BJ (cell line): ENCODE data around the gene AIPL1. TPM values are rescaled to one million over a fixed set of nuclear protein-coding genes. Genes with fewer than 3 reads are reported as not detected.

Experiments used
- CTCF ChIA-PET: fragments of 350-600 bp; formaldehyde crosslinking; extraction: SDS; loops from one replicate; lab custom pipeline; 2021; ENCODE audit warnings: antibody characterized with exemption, inconsistent platforms; lab: Yijun Ruan, JAX
- POLR2A ChIA-PET: fragments of 300-600 bp; sonication (Branson Sonifier 250); formaldehyde crosslinking; extraction: SDS; loops from one replicate; lab custom pipeline; 2021; ENCODE audit warnings: antibody characterized with exemption; lab: Charles Lee
- DNase-seq: peaks from one replicate; pipeline ENCODE4 v3.0.0-alpha.2; 2011; ENCODE audit warnings: low read depth
- H3K27me3 ChIP-seq: 2 replicates; pipeline ENCODE4 v1.6.0; 2011; ENCODE audit warnings: low read length; ENCODE audit not compliant: control insufficient read depth, insufficient read depth
- H3K36me3 ChIP-seq: 2 replicates; pipeline ENCODE4 v1.5.1; 2011; ENCODE audit warnings: low read length; ENCODE audit not compliant: control insufficient read depth, insufficient read depth
- H3K4me3 ChIP-seq: 2 replicates; pipeline ENCODE4 v1.5.1; 2011; ENCODE audit warnings: low read depth, mild to moderate bottlenecking, control low read depth, low read length
- CTCF ChIP-seq: IDR thresholded peaks from 2 replicates; pipeline ENCODE4 v1.5.1; 2011; ENCODE audit warnings: low read depth, mild to moderate bottlenecking, control low read depth, inconsistent platforms, low read length, moderate library complexity; ENCODE audit not compliant: insufficient read depth
- polyA plus RNA-seq: library from polyadenylated mRNA; depleted of rRNA; stranded (reverse); fragments of >200 nt; gene quantifications from 2 replicates; pipeline ENCODE4 v1.2.3, GENCODE V29; 2011

The AIPL1 gene
- polyA plus RNA-seq, 1 experiment = not detected

GRCh38 chr17:6467567-6467966 is 32.6 kb upstream of the AIPL1 start:
- no peak overlapping the region for H3K4me3 ChIP-seq
- ChIA-PET CTCF (no interaction called here), POLR2A (no interaction called here)
- H3K36me3 ChIP-seq = no peaks in the 10 kb centered on the region
- H3K27me3 ChIP-seq = no peaks in the 10 kb centered on the region
- no peak for DNase-seq
- no peak for TF ChIP-seq CTCF

GRCh38 chr17:6465206-6466003 is 30.5 kb upstream of the AIPL1 start:
- Histone ChIP-seq H3K27me3 (no peaks in the 10 kb centered on the region), H3K4me3 (no peak overlapping the region), H3K36me3 (no peaks in the 10 kb centered on the region)
- TF ChIP-seq CTCF = no peak
- ChIA-PET POLR2A (no interaction called here), CTCF (interaction anchor here (1.0 kb wide), 1 partner anchor 11 kb away, joined by 3 read pairs; no protein-coding TSS in a partner anchor)
- DNase-seq = no peak

- ChIA-PET POLR2A (no interaction called here), CTCF (interaction anchor here (1.0 kb wide), 1 partner anchor 10 kb away, joined by 3 read pairs; no protein-coding TSS in a partner anchor)
- TF ChIP-seq CTCF = no peak
- no peaks in the 10 kb centered on the region for H3K27me3 ChIP-seq
- no peak overlapping the region for H3K4me3 ChIP-seq
- DNase-seq = no peak
- H3K36me3 ChIP-seq = no peaks in the 10 kb centered on the region
Observed at GRCh38 chr17:6464446-6465041, 29.6 kb upstream of the AIPL1 start.

GRCh38 chr17:6463616-6464445 is 28.9 kb upstream of the AIPL1 start:
- Histone ChIP-seq H3K4me3 (no peak overlapping the region), H3K36me3 (no peaks in the 10 kb centered on the region), H3K27me3 (no peaks in the 10 kb centered on the region)
- DNase-seq = no peak
- CTCF ChIA-PET = interaction anchor here (1.0 to 3.2 kb wide), 3 partner anchors 9 to 163 kb away, joined by 3 to 13 read pairs (median 3); no protein-coding TSS in a partner anchor
- TF ChIP-seq CTCF = no peak
- POLR2A ChIA-PET = no interaction called here
